ENCODE measurements around the gene NTM.

DNA sequence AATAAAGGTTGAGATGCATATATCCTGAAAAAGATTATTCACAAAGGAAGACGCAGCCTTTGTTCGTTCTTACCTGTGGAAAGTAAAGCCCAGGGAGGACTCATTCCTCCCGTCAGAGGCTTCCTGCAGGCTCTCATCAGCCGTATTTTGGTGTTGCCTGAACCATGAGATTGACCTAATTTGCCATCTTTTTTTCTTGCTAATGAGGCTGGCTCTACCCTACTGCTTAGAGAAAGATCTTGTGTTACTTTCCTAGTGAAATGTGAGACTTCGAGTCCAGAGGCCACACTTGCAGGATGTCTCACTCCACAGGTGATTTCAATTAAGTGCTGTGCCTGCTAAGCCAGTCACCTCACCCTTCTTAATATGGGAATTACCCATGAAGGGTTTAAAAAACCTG, 269.9 kb downstream of the NTM start:
- TF ChIP-seq CTCF (IDR thresholded peaks at IDR 0.05; ENCODE audit: poor library complexity) (no peak), EZH2phosphoT487 (IDR thresholded peaks at IDR 0.05; ENCODE audit: low read depth, severe bottlenecking, unreplicated experiment) (no peak)

Data from hepatocyte (in vitro differentiated cells).